Ascending aorta (tissue), 2 donors: ENCODE measurements around the gene OR4S1. TPM values are rescaled to one million over a fixed set of nuclear protein-coding genes. Genes with fewer than 3 reads are reported as not detected.

Source experiments
- DNase-seq, 2 donors: peaks; one replicate each; pipeline ENCODE4 v3.0.0-alpha.2; 2019; ENCODE audit warnings: low spot score in 2 of 2
- H3K27ac ChIP-seq, 2 donors: fragments of 200-600 bp; sonication (generic); one replicate each; pipeline ENCODE4 v1.5.1; 2016 to 2017; ENCODE audit warnings: mild to moderate bottlenecking in 1 of 2
- H3K27me3 ChIP-seq: fragments of 200-600 bp; sonication (generic); one replicate; pipeline ENCODE4 v1.5.1; 2017
- H3K36me3 ChIP-seq, 2 donors: fragments of 200-600 bp; sonication (generic); one replicate each; pipeline ENCODE4 v1.5.1; 2016
- H3K4me1 ChIP-seq, 2 donors: fragments of 200-600 bp; sonication (generic); one replicate each; pipeline ENCODE4 v1.5.1; 2016 to 2017; ENCODE audit warnings: mild to moderate bottlenecking in 1 of 2
- H3K4me3 ChIP-seq, 2 donors: fragments of 200-600 bp; sonication (generic); one replicate each; pipeline ENCODE4 v1.5.1; 2016 to 2017; ENCODE audit warnings: mild to moderate bottlenecking in 1 of 2
- H3K9me3 ChIP-seq, 2 donors: fragments of 200-600 bp; sonication (generic); one replicate each; pipeline ENCODE4 v1.5.1; 2016
- intact Hi-C: fragments of 100-400 bp; cut with DNase I; formaldehyde crosslinking; loops from one replicate; pipeline ENCODE4 v1.15.1; 2023
- total RNA-seq: library from RNA; depleted of rRNA; stranded (reverse); fragments of >200 nt; gene quantifications from one replicate; pipeline ENCODE4 v1.1.0, GENCODE V29; 2016
- TF ChIP-seq, protein P1 (sequence below), 3 experiments: fragments of 200-600 bp in 2 of 3; fragments of 450-650 bp in 1 of 3; sonication (generic) in 2 of 3; IDR thresholded peaks; one replicate each; pipeline ENCODE4 v1.5.1; 2016 to 2019; ENCODE audit warnings: antibody characterized with exemption in 3 of 3, mild to moderate bottlenecking in 1 of 3, moderate library complexity in 1 of 3

Gene OR4S1, protein sequence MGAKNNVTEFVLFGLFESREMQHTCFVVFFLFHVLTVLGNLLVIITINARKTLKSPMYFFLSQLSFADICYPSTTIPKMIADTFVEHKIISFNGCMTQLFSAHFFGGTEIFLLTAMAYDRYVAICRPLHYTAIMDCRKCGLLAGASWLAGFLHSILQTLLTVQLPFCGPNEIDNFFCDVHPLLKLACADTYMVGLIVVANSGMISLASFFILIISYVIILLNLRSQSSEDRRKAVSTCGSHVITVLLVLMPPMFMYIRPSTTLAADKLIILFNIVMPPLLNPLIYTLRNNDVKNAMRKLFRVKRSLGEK
- total RNA-seq: not detected

DNA sequence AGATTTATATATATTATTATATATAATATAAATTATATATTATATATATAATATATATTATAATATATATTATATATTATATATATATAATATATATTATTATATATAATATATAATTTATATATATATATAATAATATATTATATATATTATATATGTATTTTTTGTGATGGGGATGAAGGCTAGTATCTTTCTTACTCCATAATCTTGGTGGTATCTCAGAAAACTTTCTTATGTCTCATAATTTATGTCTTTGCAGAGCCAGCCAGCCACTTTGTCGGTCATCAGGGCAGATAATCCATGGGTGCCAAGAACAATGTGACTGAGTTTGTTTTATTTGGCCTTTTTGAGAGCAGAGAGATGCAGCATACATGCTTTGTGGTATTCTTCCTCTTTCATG, at the start of gene OR4S1:
OR4S1 (plus strand) TSS at position 301 of the 400 bp plus-strand sequence; CDS start at position 301, 0 bp downstream.
- H3K27ac ChIP-seq: no peak within 1 kb of the TSS
- intact Hi-C loops: no loop called here
- no peaks in the 10 kb centered on the region for H3K36me3 ChIP-seq
- DNase-seq: no peak
- no peaks in the 10 kb centered on the region for H3K4me1 ChIP-seq
- H3K4me3 ChIP-seq: no peak within 1 kb of the TSS
- no peaks in the 10 kb centered on the region for H3K27me3 ChIP-seq
- TF ChIP-seq, protein P1, sequence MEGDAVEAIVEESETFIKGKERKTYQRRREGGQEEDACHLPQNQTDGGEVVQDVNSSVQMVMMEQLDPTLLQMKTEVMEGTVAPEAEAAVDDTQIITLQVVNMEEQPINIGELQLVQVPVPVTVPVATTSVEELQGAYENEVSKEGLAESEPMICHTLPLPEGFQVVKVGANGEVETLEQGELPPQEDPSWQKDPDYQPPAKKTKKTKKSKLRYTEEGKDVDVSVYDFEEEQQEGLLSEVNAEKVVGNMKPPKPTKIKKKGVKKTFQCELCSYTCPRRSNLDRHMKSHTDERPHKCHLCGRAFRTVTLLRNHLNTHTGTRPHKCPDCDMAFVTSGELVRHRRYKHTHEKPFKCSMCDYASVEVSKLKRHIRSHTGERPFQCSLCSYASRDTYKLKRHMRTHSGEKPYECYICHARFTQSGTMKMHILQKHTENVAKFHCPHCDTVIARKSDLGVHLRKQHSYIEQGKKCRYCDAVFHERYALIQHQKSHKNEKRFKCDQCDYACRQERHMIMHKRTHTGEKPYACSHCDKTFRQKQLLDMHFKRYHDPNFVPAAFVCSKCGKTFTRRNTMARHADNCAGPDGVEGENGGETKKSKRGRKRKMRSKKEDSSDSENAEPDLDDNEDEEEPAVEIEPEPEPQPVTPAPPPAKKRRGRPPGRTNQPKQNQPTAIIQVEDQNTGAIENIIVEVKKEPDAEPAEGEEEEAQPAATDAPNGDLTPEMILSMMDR (IDR thresholded peaks at IDR 0.05): no peak
- no peaks in the 10 kb centered on the region for H3K9me3 ChIP-seq

DNA sequence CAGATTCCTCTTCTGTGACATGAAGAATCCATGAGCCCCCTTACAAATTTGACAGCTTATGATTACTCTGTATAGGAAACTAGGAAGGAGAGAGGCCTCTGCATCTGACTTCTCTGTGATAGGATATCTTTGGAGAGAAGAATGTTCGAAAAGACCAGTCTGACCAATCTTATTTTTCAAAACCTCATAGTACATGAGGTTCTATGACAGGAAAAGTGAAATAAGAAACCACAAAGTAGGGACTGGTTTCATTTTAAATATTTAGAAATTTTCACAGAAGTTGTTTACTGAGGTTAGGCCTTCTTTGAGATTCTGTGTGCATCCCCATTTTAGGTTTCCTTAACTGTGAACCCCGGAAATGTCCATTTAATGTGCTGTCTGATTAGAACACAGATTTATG, 44.4 kb upstream of the OR4S1 start:
- intact Hi-C loops: no loop called here
- no peaks in the 10 kb centered on the region for H3K36me3 ChIP-seq
- no peaks in the 10 kb centered on the region for H3K4me1 ChIP-seq
- DNase-seq: no peak
- no peaks in the 10 kb centered on the region for H3K27me3 ChIP-seq
- H3K9me3 ChIP-seq: no peaks in the 10 kb centered on the region
- no peak overlapping the region for H3K4me3 ChIP-seq
- TF ChIP-seq, protein P1 (IDR thresholded peaks at IDR 0.05): no peak
- no peak overlapping the region for H3K27ac ChIP-seq

DNA sequence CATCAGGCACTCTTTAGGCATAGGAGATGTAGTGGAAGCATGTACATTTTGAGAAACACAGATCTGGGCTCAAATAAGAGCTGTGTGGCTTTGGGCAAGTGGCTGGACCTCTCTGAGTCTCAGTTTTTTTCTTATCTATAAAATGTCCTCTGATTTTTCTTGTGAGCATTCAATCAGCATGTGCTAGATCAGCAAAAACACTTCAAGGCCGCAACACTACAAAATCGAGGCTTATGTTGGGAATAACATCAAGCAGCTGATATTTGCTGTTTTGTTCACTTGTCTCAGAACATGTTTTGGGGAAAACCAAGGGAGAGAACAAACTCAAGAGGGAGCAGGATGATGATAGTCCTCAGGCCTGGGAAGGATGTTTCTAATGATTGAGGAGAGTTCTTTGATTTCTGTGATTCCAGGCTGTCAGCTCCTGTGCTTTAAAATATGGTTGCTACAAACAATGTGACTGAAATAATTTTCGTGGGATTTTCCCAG, 42.6 kb upstream of the OR4S1 start, which contains the start of gene OR4X1:
OR4X1 (plus strand) TSS at position 439 of the 489 bp plus-strand sequence; CDS start at position 439, 0 bp downstream.
- DNase-seq: no peak
- Histone ChIP-seq H3K27me3 (no peaks in the 10 kb centered on the region), H3K4me1 (no peaks in the 10 kb centered on the region), H3K9me3 (no peaks in the 10 kb centered on the region), H3K4me3 (no peak within 1 kb of the TSS), H3K27ac (no peak within 1 kb of the TSS), H3K36me3 (no peaks in the 10 kb centered on the region)
- TF ChIP-seq, protein P1 (IDR thresholded peaks at IDR 0.05): no peak
- intact Hi-C loops: no loop called here

DNA sequence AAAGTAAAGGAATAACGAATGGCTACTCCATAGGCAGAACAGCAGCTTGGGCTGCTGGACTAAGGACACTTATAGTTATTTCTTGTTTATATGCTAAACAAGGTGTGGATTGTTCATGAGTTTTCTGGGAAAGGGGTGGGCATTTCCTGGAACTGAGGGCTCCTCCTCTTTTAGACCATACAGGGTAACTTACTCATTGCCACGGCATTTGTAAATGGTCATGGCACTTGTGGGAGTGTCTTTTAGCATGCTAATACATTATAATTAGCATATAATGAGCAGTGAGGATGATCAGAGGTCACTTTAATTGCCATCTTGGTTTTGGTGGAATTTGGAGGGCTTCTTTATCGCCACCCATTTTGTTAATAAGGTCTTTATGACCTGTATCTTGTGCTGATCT, 35.4 kb upstream of the OR4S1 start:
- intact Hi-C loops: no loop called here
- H3K27me3 ChIP-seq: no peaks in the 10 kb centered on the region
- H3K4me3 ChIP-seq: no peak overlapping the region
- no peaks in the 10 kb centered on the region for H3K4me1 ChIP-seq
- H3K9me3 ChIP-seq: no peaks in the 10 kb centered on the region
- H3K27ac ChIP-seq: no peak overlapping the region
- DNase-seq: no peak
- H3K36me3 ChIP-seq: no peaks in the 10 kb centered on the region
- TF ChIP-seq, protein P1 (IDR thresholded peaks at IDR 0.05): no peak

DNA sequence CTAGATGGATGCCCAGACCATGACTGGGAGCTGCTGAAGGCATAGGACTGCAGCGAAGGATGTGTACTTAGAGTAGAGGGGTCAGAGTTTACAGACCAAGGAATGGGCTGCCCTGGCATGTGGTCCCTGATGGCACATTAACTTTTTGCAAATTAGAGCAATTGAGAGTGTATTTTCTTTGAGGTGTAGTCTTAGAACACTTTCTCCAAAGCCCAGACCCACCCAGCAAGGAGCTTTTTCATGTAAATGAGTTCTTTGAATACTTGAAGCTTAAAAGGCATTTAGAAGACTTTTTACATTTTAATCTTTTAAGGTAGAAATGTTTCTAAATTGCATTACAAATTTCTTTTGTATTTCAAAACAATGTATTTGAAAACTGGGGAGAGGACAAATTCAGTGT, 33.4 kb upstream of the OR4S1 start:
- Histone ChIP-seq H3K27me3 (no peaks in the 10 kb centered on the region), H3K4me1 (no peaks in the 10 kb centered on the region), H3K27ac (no peak overlapping the region), H3K36me3 (no peaks in the 10 kb centered on the region), H3K4me3 (no peak overlapping the region), H3K9me3 (no peaks in the 10 kb centered on the region)
- TF ChIP-seq, protein P1 (IDR thresholded peaks at IDR 0.05): no peak
- no peak for DNase-seq
- intact Hi-C loops: no loop called here
